ENCODE results near the gene CES3. TPM values are rescaled to one million over a fixed set of nuclear protein-coding genes. Genes with fewer than 3 reads are reported as not detected.

CES3 gene
- total RNA-seq, 1 donor from 2014 or later = 0.98 TPM

- Histone ChIP-seq H3K27ac (no peak overlapping the region), H3K4me1 (no peaks in the 10 kb centered on the region), H3K9me3 (no peaks in the 10 kb centered on the region), H3K36me3 (no peaks in the 10 kb centered on the region), H3K4me3 (no peak overlapping the region), H3K27me3 (no peaks in the 10 kb centered on the region)
- intact Hi-C loops (cut with DNase I) = no loop called here
- TF ChIP-seq, protein P1, sequence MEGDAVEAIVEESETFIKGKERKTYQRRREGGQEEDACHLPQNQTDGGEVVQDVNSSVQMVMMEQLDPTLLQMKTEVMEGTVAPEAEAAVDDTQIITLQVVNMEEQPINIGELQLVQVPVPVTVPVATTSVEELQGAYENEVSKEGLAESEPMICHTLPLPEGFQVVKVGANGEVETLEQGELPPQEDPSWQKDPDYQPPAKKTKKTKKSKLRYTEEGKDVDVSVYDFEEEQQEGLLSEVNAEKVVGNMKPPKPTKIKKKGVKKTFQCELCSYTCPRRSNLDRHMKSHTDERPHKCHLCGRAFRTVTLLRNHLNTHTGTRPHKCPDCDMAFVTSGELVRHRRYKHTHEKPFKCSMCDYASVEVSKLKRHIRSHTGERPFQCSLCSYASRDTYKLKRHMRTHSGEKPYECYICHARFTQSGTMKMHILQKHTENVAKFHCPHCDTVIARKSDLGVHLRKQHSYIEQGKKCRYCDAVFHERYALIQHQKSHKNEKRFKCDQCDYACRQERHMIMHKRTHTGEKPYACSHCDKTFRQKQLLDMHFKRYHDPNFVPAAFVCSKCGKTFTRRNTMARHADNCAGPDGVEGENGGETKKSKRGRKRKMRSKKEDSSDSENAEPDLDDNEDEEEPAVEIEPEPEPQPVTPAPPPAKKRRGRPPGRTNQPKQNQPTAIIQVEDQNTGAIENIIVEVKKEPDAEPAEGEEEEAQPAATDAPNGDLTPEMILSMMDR (IDR thresholded peaks at IDR 0.05) = no peak
- DNase-seq (ENCODE audit: extremely low spot score in 2 of 2) = no peak
These were observed 46.0 kb upstream of the CES3 start for GRCh38 chr16:66915041-66915440.

DNA sequence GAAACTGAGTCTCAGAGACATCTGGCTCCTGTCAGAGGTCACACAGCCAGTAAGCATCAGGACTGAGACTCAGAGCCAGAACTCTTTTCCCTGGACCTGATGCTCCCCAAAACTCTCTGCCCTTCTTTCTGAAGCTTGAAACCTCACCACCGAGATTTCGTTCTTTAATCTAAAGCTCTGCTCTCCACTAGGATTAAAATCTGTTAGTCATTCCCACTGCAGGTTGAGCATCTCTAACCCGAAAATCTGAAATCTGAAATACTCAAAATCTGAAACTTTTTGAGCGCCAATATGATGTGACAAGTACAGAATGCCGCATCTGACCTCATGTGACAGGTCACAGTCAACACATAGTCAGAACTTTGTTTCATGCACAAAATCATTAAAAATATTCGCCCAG, 44.5 kb upstream of the CES3 start:
- H3K4me1 ChIP-seq = no peaks in the 10 kb centered on the region
- H3K27me3 ChIP-seq = no peaks in the 10 kb centered on the region
- DNase-seq (ENCODE audit: extremely low spot score in 2 of 2) = no peak
- H3K27ac ChIP-seq = no peak overlapping the region
- no peak overlapping the region for H3K4me3 ChIP-seq
- H3K36me3 ChIP-seq = no peaks in the 10 kb centered on the region
- H3K9me3 ChIP-seq = no peaks in the 10 kb centered on the region
- TF ChIP-seq POLR2AphosphoS5 (IDR thresholded peaks at IDR 0.05; ENCODE audit: insufficient read depth in 1 of 2, low read depth in 1 of 2) = no peak
- TF ChIP-seq POLR2A (IDR thresholded peaks at IDR 0.05) = no peak
- TF ChIP-seq, protein P1 (IDR thresholded peaks at IDR 0.05) = no peak
- intact Hi-C loops (cut with DNase I) = no loop called here

GRCh38 chr16:66917741-66918140, 43.3 kb upstream of the CES3 start:
- Histone ChIP-seq H3K9me3 (no peaks in the 10 kb centered on the region), H3K36me3 (no peaks in the 10 kb centered on the region), H3K4me1 (no peaks in the 10 kb centered on the region), H3K4me3 (no peak overlapping the region), H3K27ac (no peak overlapping the region), H3K27me3 (no peaks in the 10 kb centered on the region)
- TF ChIP-seq POLR2A (IDR thresholded peaks at IDR 0.05) (no peak), POLR2AphosphoS5 (IDR thresholded peaks at IDR 0.05; ENCODE audit: insufficient read depth in 1 of 2, low read depth in 1 of 2) (no peak)
- TF ChIP-seq, protein P1 (IDR thresholded peaks at IDR 0.05) = no peak
- no peak for DNase-seq (ENCODE audit: extremely low spot score in 2 of 2)
- intact Hi-C loops (cut with DNase I) = no loop called here

DNA sequence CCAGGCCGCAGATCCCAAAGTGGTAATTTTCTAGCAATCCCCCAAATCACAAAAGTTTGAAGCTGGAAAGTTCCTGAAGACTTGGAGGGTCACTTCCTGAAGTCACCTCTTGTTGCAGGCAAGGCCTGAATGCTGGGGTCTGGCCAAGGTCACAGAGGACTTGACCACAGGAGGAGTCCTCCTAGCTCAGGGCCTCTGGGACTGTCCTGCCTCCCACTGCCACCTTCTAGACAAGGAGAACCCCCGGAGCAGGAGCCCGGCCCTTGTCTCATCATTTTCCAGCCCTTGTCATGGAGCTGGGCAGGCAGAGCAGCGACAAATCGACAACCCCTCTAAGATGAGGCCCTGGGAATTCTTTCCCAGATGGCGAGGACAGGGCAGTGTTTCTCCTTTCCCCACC, 42.7 kb upstream of the CES3 start:
- no peaks in the 10 kb centered on the region for H3K4me1 ChIP-seq
- TF ChIP-seq POLR2AphosphoS5 (IDR thresholded peaks at IDR 0.05; ENCODE audit: insufficient read depth in 1 of 2, low read depth in 1 of 2) = no peak
- TF ChIP-seq POLR2A (IDR thresholded peaks at IDR 0.05) = no peak
- TF ChIP-seq, protein P1 (IDR thresholded peaks at IDR 0.05) = no peak
- H3K27ac ChIP-seq = no peak overlapping the region
- intact Hi-C loops (cut with DNase I) = no loop called here
- H3K4me3 ChIP-seq = no peak overlapping the region
- H3K36me3 ChIP-seq = no peaks in the 10 kb centered on the region
- H3K9me3 ChIP-seq = no peaks in the 10 kb centered on the region
- H3K27me3 ChIP-seq = no peaks in the 10 kb centered on the region
- DNase-seq (ENCODE audit: extremely low spot score in 2 of 2) = no peak

DNA sequence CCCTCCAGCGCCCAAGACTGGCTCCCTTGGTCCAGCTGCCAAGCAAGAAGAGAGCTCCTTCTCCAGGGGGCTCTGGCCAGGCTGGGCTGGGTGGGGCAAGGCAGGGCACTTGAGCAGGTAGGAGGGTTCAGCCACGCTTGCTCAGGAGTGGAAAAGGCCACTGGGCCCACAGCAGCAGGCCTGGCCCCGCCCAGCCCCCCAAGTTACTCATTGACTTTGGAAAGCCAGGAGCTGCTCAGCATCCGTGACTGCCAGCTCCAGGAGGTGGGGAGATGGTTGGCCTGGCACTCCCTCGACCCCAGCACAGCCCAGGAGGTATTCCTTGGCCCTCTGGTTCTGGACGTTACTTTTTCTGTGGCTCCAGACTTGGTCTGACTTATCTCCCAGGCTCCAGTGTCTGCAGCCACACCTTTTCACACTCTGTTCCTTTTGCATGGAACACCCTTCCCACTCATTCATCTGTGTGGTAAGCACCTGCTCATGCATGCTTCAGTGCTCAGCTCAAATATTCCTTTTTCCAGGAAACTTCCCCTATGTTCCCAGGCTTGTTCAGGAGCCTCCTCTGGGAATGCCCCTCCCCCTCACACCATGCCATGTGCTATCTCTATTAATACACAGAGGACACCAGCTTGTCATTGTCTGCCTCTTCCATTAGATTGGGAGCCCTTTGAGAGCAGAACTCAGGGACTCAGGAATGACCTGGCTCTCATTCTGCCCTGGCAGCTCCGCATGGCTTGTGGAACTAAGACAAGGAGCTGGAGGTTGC, 42.1 kb upstream of the CES3 start, which contains the start of gene CDH16:
Gene CDH16 (minus strand): TSS at position 83 of the 766 bp plus-strand sequence. CDS start 820 bp downstream, outside the sequence.
- Histone ChIP-seq H3K4me1 (no peaks in the 10 kb centered on the region), H3K9me3 (no peaks in the 10 kb centered on the region), H3K36me3 (no peaks in the 10 kb centered on the region), H3K27me3 (no peaks in the 10 kb centered on the region), H3K27ac (no peak within 1 kb of the TSS), H3K4me3 (no peak within 1 kb of the TSS)
- DNase-seq (ENCODE audit: extremely low spot score in 2 of 2) = no peak
- TF ChIP-seq POLR2AphosphoS5 (IDR thresholded peaks at IDR 0.05; ENCODE audit: insufficient read depth in 1 of 2, low read depth in 1 of 2) (no peak), POLR2A (IDR thresholded peaks at IDR 0.05) (no peak)
- TF ChIP-seq, protein P1 (IDR thresholded peaks at IDR 0.05) = no peak
- intact Hi-C loops (cut with DNase I) = no loop called here

All from vagina (tissue), 2 donors.